PFSK-1 (cell line): ENCODE measurements around the gene HDHD2. TPM values are rescaled to one million over a fixed set of nuclear protein-coding genes. Genes with fewer than 3 reads are reported as not detected.
A peak's percentile ranks its signal among the peaks of the same experiment; 100 is the strongest.

Experiments used
- FOXP2 ChIP-seq: optimal IDR thresholded peaks from 2 replicates; pipeline ENCODE3; 2011; ENCODE audit warnings: borderline replicate concordance, control low read depth, inconsistent platforms; ENCODE audit not compliant: insufficient read depth; ENCODE audit errors: extremely low read length, extremely low read depth
- POLR2AphosphoS5 ChIP-seq: IDR thresholded peaks from 2 replicates; pipeline ENCODE4 v1.6.1; 2012; ENCODE audit warnings: low read depth, mild to moderate bottlenecking, control low read depth, low read length, moderate library complexity
- SIN3A ChIP-seq: IDR thresholded peaks from 2 replicates; pipeline ENCODE4 v1.6.1; 2012; ENCODE audit warnings: mild to moderate bottlenecking, low read length, moderate library complexity, borderline replicate concordance; ENCODE audit not compliant: insufficient read depth
- TAF1 ChIP-seq: IDR thresholded peaks from 2 replicates; pipeline ENCODE4 v1.6.1; 2012; ENCODE audit warnings: low read length, control low read depth, borderline replicate concordance; ENCODE audit not compliant: insufficient read depth
- polyA plus RNA-seq: library from polyadenylated mRNA; unstranded; fragments of >200 nt; gene quantifications from one replicate; pipeline ENCODE4 v1.2.1, GENCODE V29; 2012; ENCODE audit warnings: low read depth, missing spikeins; ENCODE audit not compliant: insufficient read length
- TF ChIP-seq, protein P1 (sequence below), 2 experiments: IDR thresholded peaks; 2 replicates each; pipeline versions ENCODE4 v1.6.1 to v1.8.0; 2011 to 2012; ENCODE audit warnings: low read depth in 2 of 2, low read length in 2 of 2, control low read depth in 1 of 2, inconsistent platforms in 1 of 2, mild to moderate bottlenecking in 1 of 2, moderate library complexity in 1 of 2; ENCODE audit not compliant: insufficient read depth in 1 of 2

Gene HDHD2, protein sequence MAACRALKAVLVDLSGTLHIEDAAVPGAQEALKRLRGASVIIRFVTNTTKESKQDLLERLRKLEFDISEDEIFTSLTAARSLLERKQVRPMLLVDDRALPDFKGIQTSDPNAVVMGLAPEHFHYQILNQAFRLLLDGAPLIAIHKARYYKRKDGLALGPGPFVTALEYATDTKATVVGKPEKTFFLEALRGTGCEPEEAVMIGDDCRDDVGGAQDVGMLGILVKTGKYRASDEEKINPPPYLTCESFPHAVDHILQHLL
- 18.2 TPM for polyA plus RNA-seq

DNA sequence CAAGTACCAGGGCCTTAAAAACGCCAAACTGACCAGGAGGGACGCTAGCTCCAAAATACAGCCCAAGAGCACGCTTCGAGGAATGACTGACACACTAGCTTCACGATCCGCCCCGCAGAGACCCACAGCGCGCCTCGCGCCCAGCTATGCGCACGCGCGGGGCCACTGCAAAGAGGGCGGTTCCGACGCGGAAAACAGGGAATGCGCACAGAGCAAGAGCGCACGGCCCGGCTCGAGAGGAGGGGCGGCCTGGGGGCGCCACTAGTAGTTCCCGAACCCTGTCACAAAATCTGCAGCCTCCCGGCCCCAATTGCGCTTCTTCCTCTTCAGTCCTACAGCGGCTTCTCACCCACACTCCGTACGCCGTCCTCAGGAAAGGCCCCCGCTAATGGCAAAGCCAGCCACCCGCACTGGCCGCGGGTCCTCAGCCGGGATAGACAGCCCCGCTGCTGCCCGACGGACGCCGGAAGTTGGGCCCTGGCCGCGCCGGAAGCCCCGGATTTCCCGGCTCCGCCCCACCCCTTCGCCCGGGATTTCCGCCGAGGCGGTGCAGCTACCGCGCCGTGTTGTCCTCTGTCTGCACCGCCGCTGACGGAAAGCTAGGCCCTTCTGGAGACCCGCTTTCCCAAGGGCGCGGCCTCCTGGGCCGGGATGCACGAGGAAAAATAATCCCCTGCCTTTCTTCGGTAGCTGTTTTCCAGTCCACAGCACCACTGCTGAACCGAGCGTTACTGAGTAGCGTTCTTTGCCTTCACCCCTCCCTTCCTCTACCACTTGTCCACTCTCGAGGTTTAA is at the start of gene HDHD2:
TSS of gene HDHD2 (minus strand) at position 472 of the 795 bp plus-strand sequence. CDS start 14,061 bp downstream, outside the sequence.
- TF ChIP-seq FOXP2 (peak; percentile 18), POLR2AphosphoS5 (peak; percentile 98), SIN3A (no peak; the same call in 1 of the 2 replicates), TAF1 (peak; percentile 72)
- TF ChIP-seq, protein P1, sequence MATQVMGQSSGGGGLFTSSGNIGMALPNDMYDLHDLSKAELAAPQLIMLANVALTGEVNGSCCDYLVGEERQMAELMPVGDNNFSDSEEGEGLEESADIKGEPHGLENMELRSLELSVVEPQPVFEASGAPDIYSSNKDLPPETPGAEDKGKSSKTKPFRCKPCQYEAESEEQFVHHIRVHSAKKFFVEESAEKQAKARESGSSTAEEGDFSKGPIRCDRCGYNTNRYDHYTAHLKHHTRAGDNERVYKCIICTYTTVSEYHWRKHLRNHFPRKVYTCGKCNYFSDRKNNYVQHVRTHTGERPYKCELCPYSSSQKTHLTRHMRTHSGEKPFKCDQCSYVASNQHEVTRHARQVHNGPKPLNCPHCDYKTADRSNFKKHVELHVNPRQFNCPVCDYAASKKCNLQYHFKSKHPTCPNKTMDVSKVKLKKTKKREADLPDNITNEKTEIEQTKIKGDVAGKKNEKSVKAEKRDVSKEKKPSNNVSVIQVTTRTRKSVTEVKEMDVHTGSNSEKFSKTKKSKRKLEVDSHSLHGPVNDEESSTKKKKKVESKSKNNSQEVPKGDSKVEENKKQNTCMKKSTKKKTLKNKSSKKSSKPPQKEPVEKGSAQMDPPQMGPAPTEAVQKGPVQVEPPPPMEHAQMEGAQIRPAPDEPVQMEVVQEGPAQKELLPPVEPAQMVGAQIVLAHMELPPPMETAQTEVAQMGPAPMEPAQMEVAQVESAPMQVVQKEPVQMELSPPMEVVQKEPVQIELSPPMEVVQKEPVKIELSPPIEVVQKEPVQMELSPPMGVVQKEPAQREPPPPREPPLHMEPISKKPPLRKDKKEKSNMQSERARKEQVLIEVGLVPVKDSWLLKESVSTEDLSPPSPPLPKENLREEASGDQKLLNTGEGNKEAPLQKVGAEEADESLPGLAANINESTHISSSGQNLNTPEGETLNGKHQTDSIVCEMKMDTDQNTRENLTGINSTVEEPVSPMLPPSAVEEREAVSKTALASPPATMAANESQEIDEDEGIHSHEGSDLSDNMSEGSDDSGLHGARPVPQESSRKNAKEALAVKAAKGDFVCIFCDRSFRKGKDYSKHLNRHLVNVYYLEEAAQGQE (IDR thresholded peaks at IDR 0.05; ENCODE audit: insufficient read depth in 1 of 2, low read depth in 2 of 2, low read length in 2 of 2), result 0 out of 4 replicates have a peak, but pooled peaks of 1 of the 2 experiments have one; percentile 46

DNA sequence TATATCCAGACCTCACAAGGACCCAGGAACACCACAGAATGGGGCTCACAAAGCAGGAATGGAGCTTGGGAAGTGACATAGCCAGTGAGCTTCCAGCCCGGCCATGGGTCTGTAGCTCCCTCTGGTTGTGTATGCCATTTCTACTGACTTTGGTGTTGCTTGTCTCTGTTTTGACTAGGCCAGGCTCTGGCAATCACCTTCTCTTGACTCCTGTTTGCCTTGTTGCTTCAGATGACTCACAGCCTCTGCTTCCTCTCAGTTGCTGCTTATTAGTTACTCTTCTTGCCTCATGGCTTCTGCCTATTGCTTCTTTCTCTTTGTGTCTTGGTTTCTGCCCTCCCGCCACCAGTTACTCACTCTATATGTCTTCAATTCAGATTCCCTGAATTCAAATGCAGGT is 41.7 kb upstream of the HDHD2 start:
- TF ChIP-seq TAF1, result no peak
- TF ChIP-seq, protein P1 (IDR thresholded peaks at IDR 0.05; ENCODE audit: insufficient read depth in 1 of 2, low read depth in 2 of 2, low read length in 2 of 2), result no peak
- no peak for TF ChIP-seq FOXP2
- no peak for TF ChIP-seq SIN3A
- no peak for TF ChIP-seq POLR2AphosphoS5

DNA sequence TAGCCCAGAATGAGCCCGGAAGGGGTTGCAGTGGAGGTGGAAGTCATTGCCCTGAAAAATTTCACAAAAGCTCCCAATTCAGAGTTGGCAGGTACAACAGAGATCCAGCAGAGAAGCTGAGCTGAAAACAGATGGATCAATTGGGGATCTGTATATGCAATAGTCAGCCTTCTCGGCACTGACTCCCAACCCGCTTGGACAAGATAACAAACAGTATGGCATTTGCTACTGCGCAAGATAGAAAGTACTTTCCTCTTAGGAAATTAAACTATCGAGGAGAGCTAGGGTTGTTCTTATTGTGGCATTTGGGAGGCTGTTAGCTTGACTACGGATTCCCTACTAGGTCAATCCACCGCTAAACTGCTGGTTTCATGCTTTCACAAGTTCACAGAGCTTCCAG is 37.4 kb upstream of the HDHD2 start:
- TF ChIP-seq POLR2AphosphoS5 (no peak), FOXP2 (no peak), SIN3A (no peak), TAF1 (no peak)
- TF ChIP-seq, protein P1 (IDR thresholded peaks at IDR 0.05; ENCODE audit: insufficient read depth in 1 of 2, low read depth in 2 of 2, low read length in 2 of 2), result no peak

DNA sequence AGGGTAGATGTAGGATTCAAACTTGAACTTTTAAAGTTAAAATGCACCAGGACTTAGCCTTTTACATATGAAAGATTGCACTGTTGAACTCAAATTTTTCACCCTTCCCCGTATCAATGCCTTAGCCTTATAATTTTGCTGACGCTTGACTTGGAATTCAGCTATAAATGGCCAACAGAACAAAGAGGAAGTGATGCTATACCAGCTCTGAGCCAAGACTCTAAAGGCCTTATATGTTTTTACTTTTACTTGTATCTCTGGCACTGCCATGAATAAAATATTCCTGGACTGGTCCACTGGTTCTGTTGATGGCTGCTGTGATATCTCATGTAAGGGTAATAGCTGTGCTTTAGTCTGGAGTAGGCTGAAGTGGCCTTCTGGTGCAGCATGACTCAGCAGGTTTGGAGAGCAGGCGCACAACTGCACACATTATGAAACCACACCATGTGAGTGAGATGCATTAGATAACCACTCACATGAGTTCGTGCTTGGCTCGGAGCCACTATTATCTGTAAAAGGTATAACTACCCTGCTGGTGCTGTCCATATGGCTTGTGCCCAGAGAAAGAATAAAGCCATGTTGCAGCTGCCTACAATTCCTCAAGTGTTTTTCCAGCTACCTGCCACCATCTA is 34.2 kb upstream of the HDHD2 start:
- TF ChIP-seq SIN3A, result no peak
- TF ChIP-seq POLR2AphosphoS5, result no peak
- no peak for TF ChIP-seq FOXP2
- TF ChIP-seq, protein P1 (IDR thresholded peaks at IDR 0.05; ENCODE audit: insufficient read depth in 1 of 2, low read depth in 2 of 2, low read length in 2 of 2), result no peak
- no peak for TF ChIP-seq TAF1
